PC-9 (cell line): ENCODE measurements around the gene CUL3. TPM values are rescaled to one million over a fixed set of nuclear protein-coding genes. Genes with fewer than 3 reads are reported as not detected.
"Not testable (repeated sequence)": the region's sequence is repeated elsewhere in the genome, so short reads cannot be mapped to it uniquely, and the experiment has no call there.

ENCODE experiments used
- BruUV-seq: library from RNA; stranded (reverse); fragments of 400-500 nt; replicated peaks from 2 replicates; lab custom pipeline; 2021; lab: Mats Ljungman, UMichigan
- CTCF ChIA-PET: fragments of 300-600 bp; sonication (Branson Sonifier 250); formaldehyde crosslinking; loops from one replicate; lab custom pipeline; 2022; ENCODE audit warnings: antibody characterized with exemption; lab: Charles Lee
- POLR2A ChIA-PET: fragments of 300-600 bp; sonication (Branson Sonifier 250); formaldehyde crosslinking; loops from one replicate; lab custom pipeline; 2022; ENCODE audit warnings: antibody characterized with exemption; ENCODE audit not compliant: unreplicated experiment; lab: Charles Lee
- DNase-seq, 2 experiments: peaks; one replicate each; pipeline versions ENCODE4 v3.0.0 to v3.0.0-alpha.2; 2015 to 2022; ENCODE audit warnings: mixed read lengths in 1 of 2
- H2AFZ ChIP-seq: fragments of 200-600 bp; sonication (generic); 2 replicates; pipeline ENCODE4 v1.8.1; 2017; ENCODE audit warnings: antibody characterized with exemption
- H3F3A ChIP-seq: fragments of 200-600 bp; sonication (generic); 2 replicates; pipeline ENCODE4 v1.8.1; 2017; ENCODE audit warnings: antibody characterized with exemption, mild to moderate bottlenecking, low read depth; ENCODE audit not compliant: insufficient read depth
- H3K27ac ChIP-seq: fragments of 200-600 bp; sonication (generic); 2 replicates; pipeline ENCODE4 v1.6.1; 2016; ENCODE audit warnings: mixed run types
- H3K27me3 ChIP-seq: fragments of 200-600 bp; sonication (generic); 2 replicates; pipeline ENCODE4 v1.6.1; 2016; ENCODE audit warnings: low read depth, mixed run types; ENCODE audit not compliant: insufficient read depth
- H3K36me3 ChIP-seq: fragments of 200-600 bp; sonication (generic); 2 replicates; pipeline ENCODE4 v1.6.1; 2016; ENCODE audit warnings: low read depth, mixed run types
- H3K4me1 ChIP-seq: fragments of 200-600 bp; sonication (generic); replicated peaks from 2 replicates; pipeline ENCODE4 v1.6.1; 2016; ENCODE audit warnings: mixed run types; ENCODE audit not compliant: insufficient read depth
- H3K4me2 ChIP-seq: fragments of 200-600 bp; sonication (generic); 2 replicates; pipeline ENCODE4 v1.6.1; 2017; ENCODE audit warnings: mixed run types
- H3K4me3 ChIP-seq: fragments of 200-600 bp; sonication (generic); 2 replicates; pipeline ENCODE4 v1.6.1; 2016; ENCODE audit warnings: mixed run types
- H3K79me2 ChIP-seq: fragments of 200-600 bp; sonication (generic); 2 replicates; pipeline ENCODE4 v1.6.1; 2017; ENCODE audit warnings: low read depth, mixed run types
- H3K9me2 ChIP-seq: fragments of 200-600 bp; sonication (generic); 2 replicates; pipeline ENCODE4 v1.8.1; 2017; ENCODE audit warnings: mild to moderate bottlenecking; ENCODE audit not compliant: insufficient read depth
- H3K9me3 ChIP-seq: fragments of 200-600 bp; sonication (generic); 2 replicates; pipeline ENCODE4 v1.8.1; 2016; ENCODE audit warnings: low read depth; ENCODE audit not compliant: insufficient read depth
- H4K20me1 ChIP-seq: fragments of 200-600 bp; sonication (generic); 2 replicates; pipeline ENCODE4 v1.8.1; 2017; ENCODE audit not compliant: insufficient read depth
- EZH2 ChIP-seq: fragments of 200-600 bp; sonication (generic); IDR thresholded peaks from 2 replicates; pipeline ENCODE4 v1.8.0; 2017; ENCODE audit warnings: antibody characterized with exemption, low read depth
- intact Hi-C: fragments of 100-400 bp; cut with micrococcal nuclease; formaldehyde crosslinking; loops from one replicate; pipeline ENCODE4 v1.10.0; 2022; ENCODE audit not compliant: unreplicated experiment
- total RNA-seq: library from RNA; stranded (reverse); gene quantifications from 2 replicates; pipeline ENCODE4 v1.2.3, GENCODE V29; 2021
- TF ChIP-seq, protein P1 (sequence below): fragments of 200-600 bp; sonication (generic); conservative IDR thresholded peaks from 2 replicates; pipeline ENCODE4 v1.6.1; 2017; ENCODE audit warnings: mixed run types, antibody characterized with exemption, mild to moderate bottlenecking, moderate library complexity

CUL3 gene
- total RNA-seq, 1 experiment from 2014 or later: 200 TPM

DNA sequence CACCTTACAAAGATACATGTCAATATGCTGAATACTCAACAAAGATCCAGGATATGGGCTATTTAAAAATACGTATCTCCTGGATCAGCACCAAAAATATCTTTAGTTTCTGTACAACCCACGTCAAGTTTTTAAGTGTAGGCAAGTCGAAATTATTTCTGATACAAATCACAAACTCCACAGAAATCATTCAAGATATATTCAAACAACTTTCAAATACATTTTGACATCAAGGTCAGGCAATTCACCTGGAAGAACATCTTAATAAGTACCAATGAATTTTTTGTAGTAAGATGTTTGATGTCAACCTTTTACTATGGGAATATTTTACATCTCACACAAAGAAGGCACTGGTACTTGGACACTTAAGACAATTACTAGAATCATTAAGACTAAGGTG, 86.2 kb downstream of the CUL3 start:
- H3K4me2 ChIP-seq: no peak overlapping the region
- ChIA-PET POLR2A (interaction anchor here (0.6 kb wide), 1 partner anchor 676 kb away, joined by 3 read pairs; no protein-coding TSS in a partner anchor), CTCF (interaction anchor here (0.6 to 0.7 kb wide), 2 partner anchors 97 to 156 kb away, joined by 3 to 12 read pairs; no protein-coding TSS in a partner anchor)
- no peaks in the 10 kb centered on the region for H3K9me3 ChIP-seq
- no TSS peak for BruUV-seq
- H3K27me3 ChIP-seq: no peaks in the 10 kb centered on the region
- no peak for DNase-seq
- no peaks in the 10 kb centered on the region for H3K9me2 ChIP-seq
- no peak overlapping the region for H3K4me3 ChIP-seq
- H3K4me1 ChIP-seq: no peaks in the 10 kb centered on the region
- no peaks in the 10 kb centered on the region; the same call in none of the 2 replicates for H3F3A ChIP-seq
- no peak overlapping the region for H3K27ac ChIP-seq
- no peak for TF ChIP-seq EZH2
- TF ChIP-seq, protein P1, sequence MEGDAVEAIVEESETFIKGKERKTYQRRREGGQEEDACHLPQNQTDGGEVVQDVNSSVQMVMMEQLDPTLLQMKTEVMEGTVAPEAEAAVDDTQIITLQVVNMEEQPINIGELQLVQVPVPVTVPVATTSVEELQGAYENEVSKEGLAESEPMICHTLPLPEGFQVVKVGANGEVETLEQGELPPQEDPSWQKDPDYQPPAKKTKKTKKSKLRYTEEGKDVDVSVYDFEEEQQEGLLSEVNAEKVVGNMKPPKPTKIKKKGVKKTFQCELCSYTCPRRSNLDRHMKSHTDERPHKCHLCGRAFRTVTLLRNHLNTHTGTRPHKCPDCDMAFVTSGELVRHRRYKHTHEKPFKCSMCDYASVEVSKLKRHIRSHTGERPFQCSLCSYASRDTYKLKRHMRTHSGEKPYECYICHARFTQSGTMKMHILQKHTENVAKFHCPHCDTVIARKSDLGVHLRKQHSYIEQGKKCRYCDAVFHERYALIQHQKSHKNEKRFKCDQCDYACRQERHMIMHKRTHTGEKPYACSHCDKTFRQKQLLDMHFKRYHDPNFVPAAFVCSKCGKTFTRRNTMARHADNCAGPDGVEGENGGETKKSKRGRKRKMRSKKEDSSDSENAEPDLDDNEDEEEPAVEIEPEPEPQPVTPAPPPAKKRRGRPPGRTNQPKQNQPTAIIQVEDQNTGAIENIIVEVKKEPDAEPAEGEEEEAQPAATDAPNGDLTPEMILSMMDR: no peak
- H3K79me2 ChIP-seq: peaks cover 6% of the 10 kb centered on the region; the same call in 1 of the 2 replicates
- H4K20me1 ChIP-seq: 0 out of 2 replicates have a peak, but pooled peaks cover 8% of the 10 kb centered on the region
- peaks cover 73% of the 10 kb centered on the region for H3K36me3 ChIP-seq
- H2AFZ ChIP-seq: no peak overlapping the region
- intact Hi-C loops: loop anchor here (2.0 to 5.0 kb wide), 2 partner anchors 16 to 48 kb away; no protein-coding TSS in a partner anchor

DNA sequence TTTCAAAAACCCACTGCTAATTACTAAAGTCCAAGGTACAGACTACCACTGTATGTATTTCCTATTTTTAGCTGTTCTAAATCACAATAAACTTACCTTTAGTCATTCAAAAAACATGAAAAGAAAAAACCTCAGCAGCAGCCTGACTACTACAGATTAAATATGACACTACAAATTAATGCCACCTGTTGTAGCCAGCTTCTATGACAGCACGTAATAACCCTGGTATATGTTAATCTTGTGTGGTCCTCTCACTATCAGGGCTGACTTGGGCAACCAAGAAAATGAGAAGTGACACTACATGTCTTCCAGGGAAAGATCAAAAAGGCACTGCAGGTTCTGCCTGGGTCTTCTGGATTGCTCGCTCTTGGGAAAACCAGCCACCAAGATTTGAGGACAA, 92.6 kb downstream of the CUL3 start:
- H3K4me2 ChIP-seq: no peak overlapping the region
- H3K27ac ChIP-seq: no peak overlapping the region
- no peak overlapping the region for H3K4me3 ChIP-seq
- H3K9me2 ChIP-seq: no peaks in the 10 kb centered on the region
- peaks cover 84% of the 10 kb centered on the region for H3K36me3 ChIP-seq
- H3K9me3 ChIP-seq: peaks cover 32% of the 10 kb centered on the region; the same call in 1 of the 2 replicates
- TF ChIP-seq, protein P1: no peak
- no peak for TF ChIP-seq EZH2
- DNase-seq: no peak
- H3F3A ChIP-seq: peaks cover 2% of the 10 kb centered on the region
- intact Hi-C loops: no loop called here
- CTCF ChIA-PET: no interaction called here
- peaks cover 40% of the 10 kb centered on the region for H3K79me2 ChIP-seq
- no peaks in the 10 kb centered on the region for H3K27me3 ChIP-seq
- H2AFZ ChIP-seq: no peak overlapping the region
- no peaks in the 10 kb centered on the region for H4K20me1 ChIP-seq
- POLR2A ChIA-PET: no interaction called here
- BruUV-seq: no TSS peak
- H3K4me1 ChIP-seq: 0 out of 2 replicates have a peak, but pooled peaks cover 8% of the 10 kb centered on the region

DNA sequence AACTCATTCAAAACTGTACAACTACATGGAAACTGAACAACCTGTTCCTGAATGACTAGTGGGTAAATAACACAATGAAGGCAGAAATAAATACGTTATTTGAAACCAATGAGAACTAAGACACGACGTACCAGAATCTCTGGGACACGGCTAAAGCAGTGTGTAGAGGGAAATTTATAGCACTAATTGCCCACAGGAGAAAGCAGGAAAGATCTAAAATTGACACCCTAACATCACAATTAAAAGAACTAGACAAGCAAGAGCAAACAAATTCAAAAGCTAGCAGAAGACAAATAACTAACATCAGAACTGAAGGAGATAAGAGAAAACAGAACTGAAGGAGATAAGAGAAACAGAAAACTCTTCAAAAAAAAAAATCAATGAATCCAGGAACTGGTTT, 97.2 kb downstream of the CUL3 start:
- not testable (repeated sequence) for DNase-seq, H4K20me1 ChIP-seq, BruUV-seq, H3K9me2 ChIP-seq, H3K4me2 ChIP-seq, H3K27ac ChIP-seq, H3K27me3 ChIP-seq, H2AFZ ChIP-seq
- H3F3A ChIP-seq: peaks cover 38% of the 10 kb centered on the region
- H3K9me3 ChIP-seq: peaks cover 52% of the 10 kb centered on the region
- peaks cover 81% of the 10 kb centered on the region for H3K36me3 ChIP-seq
- peaks cover 51% of the 10 kb centered on the region for H3K4me1 ChIP-seq
- ChIA-PET CTCF (interaction anchor here (0.7 kb wide), 1 partner anchor 49 kb away, joined by 12 read pairs; no protein-coding TSS in a partner anchor), POLR2A (interaction anchor here (0.7 kb wide), 1 partner anchor 191 kb away, joined by 41 read pairs; no protein-coding TSS in a partner anchor)
- intact Hi-C loops: loop anchor here (5.0 to 10.0 kb wide), 2 partner anchors 266 to 653 kb away; partner anchors contain the start of gene AP1S3
- 0 out of 2 replicates have a peak overlapping the region, but pooled peaks have one; percentile 1 for H3K4me3 ChIP-seq
- H3K79me2 ChIP-seq: peaks cover 75% of the 10 kb centered on the region

DNA sequence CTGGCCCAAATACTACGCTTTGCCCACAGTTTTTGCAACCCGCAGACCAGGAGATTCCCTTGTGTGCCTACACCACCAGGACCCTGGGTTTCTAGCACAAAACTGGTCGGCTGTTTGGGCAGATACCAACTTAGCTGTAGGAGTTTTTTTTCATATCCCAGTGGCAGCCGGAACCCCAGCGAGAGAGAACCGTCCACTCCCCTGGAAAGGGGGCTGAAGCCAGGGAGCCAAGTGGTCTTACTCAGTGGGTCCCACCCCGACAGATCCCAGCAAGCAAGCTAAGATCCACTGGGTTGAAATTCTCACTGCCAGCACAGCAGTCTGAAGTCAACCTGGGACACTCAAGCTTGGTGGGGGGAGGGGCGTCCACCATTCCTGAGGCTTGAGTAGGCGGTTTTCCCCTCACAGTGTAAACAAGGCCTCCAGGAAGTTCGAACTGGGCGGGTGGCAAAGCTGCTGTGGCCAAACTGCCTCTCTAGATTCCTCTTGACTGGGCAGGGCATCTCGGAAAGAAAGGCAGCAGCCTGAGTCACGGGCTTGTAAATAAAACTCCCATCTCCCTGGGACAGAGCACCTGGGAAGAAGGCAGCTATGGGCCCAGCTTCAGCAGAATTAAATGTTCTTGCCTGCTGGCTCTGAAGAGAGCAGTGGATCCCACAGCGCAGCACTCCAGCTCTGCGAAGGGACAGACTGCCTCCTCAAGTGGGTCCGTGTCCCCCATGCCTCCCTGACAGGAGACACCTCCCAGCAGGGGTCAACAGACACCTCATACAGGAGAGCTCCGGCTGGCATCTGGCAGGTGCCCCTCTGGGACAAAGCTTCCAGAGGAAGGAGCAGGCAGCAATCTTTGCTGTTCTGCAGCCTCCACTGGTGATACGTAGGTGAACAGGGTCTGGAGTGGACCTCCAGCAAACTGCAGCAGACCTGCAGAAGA, 99.8 kb downstream of the CUL3 start:
- peak overlapping the region; percentile 92 for H3K27ac ChIP-seq
- ChIA-PET CTCF (interaction anchor here (0.6 kb wide), 1 partner anchor 165 kb away, joined by 3 read pairs; no protein-coding TSS in a partner anchor), POLR2A (interaction anchor here (0.6 to 1.3 kb wide), 7 partner anchors 11 to 633 kb away, joined by 3 to 15 read pairs (median 5); partner anchors contain the start of gene CUL3)
- peaks cover 87% of the 10 kb centered on the region for H3K79me2 ChIP-seq
- not testable (repeated sequence) for H2AFZ ChIP-seq, H4K20me1 ChIP-seq, H3K9me2 ChIP-seq, H3K27me3 ChIP-seq
- H3K4me3 ChIP-seq: peak overlapping the region; percentile 38
- intact Hi-C loops: loop anchor here (1.0 to 10.0 kb wide), 8 partner anchors 68 to 651 kb away; partner anchors contain the start of genes AP1S3 and CUL3
- peaks cover 54% of the 10 kb centered on the region for H3K4me1 ChIP-seq
- H3K4me2 ChIP-seq: peak overlapping the region; percentile 75
- peaks cover 42% of the 10 kb centered on the region for H3K9me3 ChIP-seq
- DNase-seq: peak; percentile 100
- peaks cover 82% of the 10 kb centered on the region for H3K36me3 ChIP-seq
- peaks cover 46% of the 10 kb centered on the region for H3F3A ChIP-seq
- BruUV-seq: TSS peak; percentile 92
